WTC11 (cell line): ENCODE measurements around the gene EMC6. TPM values are rescaled to one million over a fixed set of nuclear protein-coding genes. Genes with fewer than 3 reads are reported as not detected.

Source experiments
- ATAC-seq: fragments of 200-7000 bp; cut with Tn5 transposase; 2 replicates; pipeline ENCODE4 v1.10.0; 2021; ENCODE audit warnings: mild to moderate bottlenecking, moderate library complexity
- CTCF ChIA-PET: fragments of 300-600 bp; sonication (Branson Sonifier 250); formaldehyde crosslinking; loops from one replicate; lab custom pipeline; 2021; ENCODE audit warnings: antibody characterized with exemption; lab: Charles Lee
- POLR2A ChIA-PET: fragments of 350-600 bp; sonication (Branson Sonifier 250); formaldehyde crosslinking; loops from one replicate; lab custom pipeline; 2021; ENCODE audit warnings: antibody characterized with exemption; lab: Charles Lee
- DNase-seq: peaks from one replicate; pipeline ENCODE4 v3.0.0; 2021; ENCODE audit warnings: low spot score
- H3K27ac Mint-ChIP-seq: 2 replicates; pipeline ENCODE4 v1.8.0; 2021; ENCODE audit warnings: mixed read lengths
- H3K27me3 Mint-ChIP-seq: 2 replicates; pipeline ENCODE4 v1.8.0; 2021; ENCODE audit warnings: low read depth, mild to moderate bottlenecking, moderate library complexity, mixed read lengths
- H3K36me3 Mint-ChIP-seq: 2 replicates; pipeline ENCODE4 v1.8.0; 2021; ENCODE audit warnings: mixed read lengths
- H3K4me1 Mint-ChIP-seq: 2 replicates; pipeline ENCODE4 v1.8.0; 2022; ENCODE audit warnings: mixed read lengths
- H3K4me3 Mint-ChIP-seq: 2 replicates; pipeline ENCODE4 v1.8.0; 2021; ENCODE audit warnings: mild to moderate bottlenecking, moderate library complexity, mixed read lengths
- H3K9me3 Mint-ChIP-seq: 2 replicates; pipeline ENCODE4 v1.8.0; 2021; ENCODE audit warnings: mixed read lengths
- ATF1 ChIP-seq: sonication (generic); formaldehyde crosslinking; IDR thresholded peaks from 2 replicates; pipeline ENCODE4 v1.8.1; 2023; ENCODE audit warnings: mild to moderate bottlenecking, moderate library complexity, missing genetic modification reagents
- ESRRA ChIP-seq: sonication (generic); formaldehyde crosslinking; IDR thresholded peaks from 2 replicates; pipeline ENCODE4 v1.8.1; 2022; ENCODE audit warnings: mild to moderate bottlenecking, missing genetic modification reagents, borderline replicate concordance
- GABPB1 ChIP-seq: sonication (generic); formaldehyde crosslinking; IDR thresholded peaks from 2 replicates; pipeline ENCODE4 v1.8.1; 2023; ENCODE audit warnings: mild to moderate bottlenecking, missing genetic modification reagents
- JAZF1 ChIP-seq: fragments of 250-450 bp; sonication (Bioruptor Pico); IDR thresholded peaks from 2 replicates; pipeline ENCODE4 v1.9.0; 2021; ENCODE audit warnings: moderate library complexity, mild to moderate bottlenecking, inconsistent platforms
- RORB ChIP-seq: fragments of 250-450 bp; sonication (Bioruptor Pico); IDR thresholded peaks from 2 replicates; pipeline ENCODE4 v1.9.0; 2021; ENCODE audit warnings: mild to moderate bottlenecking
- TP53 ChIP-seq: sonication (generic); formaldehyde crosslinking; IDR thresholded peaks from 2 replicates; pipeline ENCODE4 v1.8.1; 2023; ENCODE audit warnings: mild to moderate bottlenecking, missing genetic modification reagents
- ZNF138 ChIP-seq: sonication (generic); formaldehyde crosslinking; conservative IDR thresholded peaks from 2 replicates; pipeline ENCODE4 v1.8.1; 2022; ENCODE audit warnings: mild to moderate bottlenecking, moderate library complexity, missing genetic modification reagents
- ZNF219 ChIP-seq: sonication (generic); formaldehyde crosslinking; IDR thresholded peaks from 2 replicates; pipeline ENCODE4 v1.8.0; 2023; ENCODE audit warnings: missing genetic modification reagents, mild to moderate bottlenecking, borderline replicate concordance
- ZNF317 ChIP-seq: sonication (generic); formaldehyde crosslinking; IDR thresholded peaks from 2 replicates; pipeline ENCODE4 v1.8.1; 2023; ENCODE audit warnings: low read depth, mild to moderate bottlenecking, moderate library complexity, missing genetic modification reagents, borderline replicate concordance
- ZNF396 ChIP-seq: fragments of 250-450 bp; sonication (Bioruptor Pico); IDR thresholded peaks from 2 replicates; pipeline ENCODE4 v1.8.0; 2021; ENCODE audit warnings: mild to moderate bottlenecking, moderate library complexity, borderline replicate concordance
- total RNA-seq: library from RNA; stranded (reverse); gene quantifications from 3 replicates; pipeline ENCODE4 v1.2.3, GENCODE V29; 2021
- TF ChIP-seq, protein P1 (sequence below): sonication (generic); formaldehyde crosslinking; IDR thresholded peaks from 2 replicates; pipeline ENCODE4 v1.8.1; 2023; ENCODE audit warnings: mild to moderate bottlenecking, missing genetic modification reagents, borderline replicate concordance
- TF ChIP-seq, protein P2 (sequence below): sonication (generic); formaldehyde crosslinking; IDR thresholded peaks from 2 replicates; pipeline ENCODE4 v1.8.0; 2022; ENCODE audit warnings: mild to moderate bottlenecking, missing genetic modification reagents
- TF ChIP-seq, protein P3 (sequence below): sonication (generic); formaldehyde crosslinking; IDR thresholded peaks from 2 replicates; pipeline ENCODE4 v1.8.1; 2022; ENCODE audit warnings: mild to moderate bottlenecking, moderate library complexity, missing genetic modification reagents
- TF ChIP-seq, protein P4 (sequence below): fragments of 250-450 bp; sonication (Bioruptor Pico); IDR thresholded peaks from 2 replicates; pipeline ENCODE4 v1.9.0; 2021; ENCODE audit warnings: mild to moderate bottlenecking
- TF ChIP-seq, protein P5 (sequence below): sonication (generic); formaldehyde crosslinking; IDR thresholded peaks from 2 replicates; pipeline ENCODE4 v1.8.1; 2022; ENCODE audit warnings: missing genetic modification reagents, borderline replicate concordance

The EMC6 gene
- total RNA-seq, 1 experiment from 2014 or later = 86.0 TPM

DNA sequence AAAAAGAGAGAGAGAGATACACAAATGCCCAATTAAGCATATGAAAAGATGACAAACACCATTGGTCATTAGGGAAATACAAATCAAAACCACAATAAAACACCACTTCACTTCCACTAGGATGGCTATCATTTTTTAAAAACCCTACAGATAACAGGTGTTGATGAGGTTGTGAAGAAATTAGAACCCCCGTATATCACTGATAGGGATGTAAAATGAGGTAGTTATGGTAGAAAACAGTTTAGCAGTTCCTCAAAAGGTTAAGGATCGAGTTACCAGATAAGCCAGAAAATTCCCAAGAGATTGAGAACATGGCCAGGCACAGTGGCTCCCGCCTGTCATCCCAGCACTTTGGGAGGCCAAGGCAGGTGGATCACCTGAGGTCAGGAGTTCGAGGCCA is 24.5 kb downstream of the EMC6 start (continued):
- TF ChIP-seq, protein P1, sequence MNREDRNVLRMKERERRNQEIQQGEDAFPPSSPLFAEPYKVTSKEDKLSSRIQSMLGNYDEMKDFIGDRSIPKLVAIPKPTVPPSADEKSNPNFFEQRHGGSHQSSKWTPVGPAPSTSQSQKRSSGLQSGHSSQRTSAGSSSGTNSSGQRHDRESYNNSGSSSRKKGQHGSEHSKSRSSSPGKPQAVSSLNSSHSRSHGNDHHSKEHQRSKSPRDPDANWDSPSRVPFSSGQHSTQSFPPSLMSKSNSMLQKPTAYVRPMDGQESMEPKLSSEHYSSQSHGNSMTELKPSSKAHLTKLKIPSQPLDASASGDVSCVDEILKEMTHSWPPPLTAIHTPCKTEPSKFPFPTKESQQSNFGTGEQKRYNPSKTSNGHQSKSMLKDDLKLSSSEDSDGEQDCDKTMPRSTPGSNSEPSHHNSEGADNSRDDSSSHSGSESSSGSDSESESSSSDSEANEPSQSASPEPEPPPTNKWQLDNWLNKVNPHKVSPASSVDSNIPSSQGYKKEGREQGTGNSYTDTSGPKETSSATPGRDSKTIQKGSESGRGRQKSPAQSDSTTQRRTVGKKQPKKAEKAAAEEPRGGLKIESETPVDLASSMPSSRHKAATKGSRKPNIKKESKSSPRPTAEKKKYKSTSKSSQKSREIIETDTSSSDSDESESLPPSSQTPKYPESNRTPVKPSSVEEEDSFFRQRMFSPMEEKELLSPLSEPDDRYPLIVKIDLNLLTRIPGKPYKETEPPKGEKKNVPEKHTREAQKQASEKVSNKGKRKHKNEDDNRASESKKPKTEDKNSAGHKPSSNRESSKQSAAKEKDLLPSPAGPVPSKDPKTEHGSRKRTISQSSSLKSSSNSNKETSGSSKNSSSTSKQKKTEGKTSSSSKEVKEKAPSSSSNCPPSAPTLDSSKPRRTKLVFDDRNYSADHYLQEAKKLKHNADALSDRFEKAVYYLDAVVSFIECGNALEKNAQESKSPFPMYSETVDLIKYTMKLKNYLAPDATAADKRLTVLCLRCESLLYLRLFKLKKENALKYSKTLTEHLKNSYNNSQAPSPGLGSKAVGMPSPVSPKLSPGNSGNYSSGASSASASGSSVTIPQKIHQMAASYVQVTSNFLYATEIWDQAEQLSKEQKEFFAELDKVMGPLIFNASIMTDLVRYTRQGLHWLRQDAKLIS (CRISPR knock-in tag) = no peak
- TF ChIP-seq, protein P2, sequence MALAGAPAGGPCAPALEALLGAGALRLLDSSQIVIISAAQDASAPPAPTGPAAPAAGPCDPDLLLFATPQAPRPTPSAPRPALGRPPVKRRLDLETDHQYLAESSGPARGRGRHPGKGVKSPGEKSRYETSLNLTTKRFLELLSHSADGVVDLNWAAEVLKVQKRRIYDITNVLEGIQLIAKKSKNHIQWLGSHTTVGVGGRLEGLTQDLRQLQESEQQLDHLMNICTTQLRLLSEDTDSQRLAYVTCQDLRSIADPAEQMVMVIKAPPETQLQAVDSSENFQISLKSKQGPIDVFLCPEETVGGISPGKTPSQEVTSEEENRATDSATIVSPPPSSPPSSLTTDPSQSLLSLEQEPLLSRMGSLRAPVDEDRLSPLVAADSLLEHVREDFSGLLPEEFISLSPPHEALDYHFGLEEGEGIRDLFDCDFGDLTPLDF (CRISPR knock-in tag) = no peak

DNA sequence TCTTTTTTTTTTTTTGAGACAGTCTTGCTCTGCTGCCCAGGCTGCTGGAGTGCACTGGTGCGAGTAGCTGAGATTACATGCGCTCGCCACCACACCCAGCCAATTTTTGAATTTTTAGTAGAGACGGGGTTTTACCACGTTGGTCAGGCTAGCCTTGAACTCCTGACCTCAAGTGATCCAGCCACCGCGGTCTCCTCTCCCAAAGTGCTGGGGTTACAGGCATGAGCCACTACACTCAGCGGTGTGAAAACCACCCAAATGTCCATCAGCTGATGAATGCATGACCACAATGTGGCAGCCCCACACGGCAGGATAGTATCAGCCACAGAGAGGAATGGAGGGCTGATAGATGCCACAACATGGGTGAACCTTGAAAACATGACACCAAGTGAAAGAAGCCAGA is 25.2 kb downstream of the EMC6 start:
- no peak for DNase-seq
- ChIA-PET POLR2A (no interaction called here), CTCF (interaction anchor here (5.0 kb wide), 1 partner anchor 11 kb away, joined by 85 read pairs; no protein-coding TSS in a partner anchor)
- H3K36me3 Mint-ChIP-seq = no peaks in the 10 kb centered on the region
- H3K27me3 Mint-ChIP-seq = peaks cover 35% of the 10 kb centered on the region
- no peak overlapping the region for H3K27ac Mint-ChIP-seq
- TF ChIP-seq RORB (CRISPR knock-in tag) = no peak
- TF ChIP-seq, protein P3, sequence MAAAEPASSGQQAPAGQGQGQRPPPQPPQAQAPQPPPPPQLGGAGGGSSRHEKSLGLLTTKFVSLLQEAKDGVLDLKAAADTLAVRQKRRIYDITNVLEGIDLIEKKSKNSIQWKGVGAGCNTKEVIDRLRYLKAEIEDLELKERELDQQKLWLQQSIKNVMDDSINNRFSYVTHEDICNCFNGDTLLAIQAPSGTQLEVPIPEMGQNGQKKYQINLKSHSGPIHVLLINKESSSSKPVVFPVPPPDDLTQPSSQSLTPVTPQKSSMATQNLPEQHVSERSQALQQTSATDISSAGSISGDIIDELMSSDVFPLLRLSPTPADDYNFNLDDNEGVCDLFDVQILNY (CRISPR knock-in tag) = no peak
- no peak for TF ChIP-seq GABPB1 (CRISPR knock-in tag)
- TF ChIP-seq, protein P4, sequence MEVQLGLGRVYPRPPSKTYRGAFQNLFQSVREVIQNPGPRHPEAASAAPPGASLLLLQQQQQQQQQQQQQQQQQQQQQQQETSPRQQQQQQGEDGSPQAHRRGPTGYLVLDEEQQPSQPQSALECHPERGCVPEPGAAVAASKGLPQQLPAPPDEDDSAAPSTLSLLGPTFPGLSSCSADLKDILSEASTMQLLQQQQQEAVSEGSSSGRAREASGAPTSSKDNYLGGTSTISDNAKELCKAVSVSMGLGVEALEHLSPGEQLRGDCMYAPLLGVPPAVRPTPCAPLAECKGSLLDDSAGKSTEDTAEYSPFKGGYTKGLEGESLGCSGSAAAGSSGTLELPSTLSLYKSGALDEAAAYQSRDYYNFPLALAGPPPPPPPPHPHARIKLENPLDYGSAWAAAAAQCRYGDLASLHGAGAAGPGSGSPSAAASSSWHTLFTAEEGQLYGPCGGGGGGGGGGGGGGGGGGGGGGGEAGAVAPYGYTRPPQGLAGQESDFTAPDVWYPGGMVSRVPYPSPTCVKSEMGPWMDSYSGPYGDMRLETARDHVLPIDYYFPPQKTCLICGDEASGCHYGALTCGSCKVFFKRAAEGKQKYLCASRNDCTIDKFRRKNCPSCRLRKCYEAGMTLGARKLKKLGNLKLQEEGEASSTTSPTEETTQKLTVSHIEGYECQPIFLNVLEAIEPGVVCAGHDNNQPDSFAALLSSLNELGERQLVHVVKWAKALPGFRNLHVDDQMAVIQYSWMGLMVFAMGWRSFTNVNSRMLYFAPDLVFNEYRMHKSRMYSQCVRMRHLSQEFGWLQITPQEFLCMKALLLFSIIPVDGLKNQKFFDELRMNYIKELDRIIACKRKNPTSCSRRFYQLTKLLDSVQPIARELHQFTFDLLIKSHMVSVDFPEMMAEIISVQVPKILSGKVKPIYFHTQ (CRISPR knock-in tag) = no peak
- TF ChIP-seq ZNF138 = no peak
- no peak for TF ChIP-seq ZNF219 (CRISPR knock-in tag)
- no peak for TF ChIP-seq TP53
- no peak for TF ChIP-seq JAZF1 (CRISPR knock-in tag)
- no peak for TF ChIP-seq ESRRA
- TF ChIP-seq ZNF396 (CRISPR knock-in tag) = no peak
- TF ChIP-seq ATF1 (CRISPR knock-in tag) = no peak
- no peak for TF ChIP-seq ZNF317 (CRISPR knock-in tag)
- TF ChIP-seq, protein P5, sequence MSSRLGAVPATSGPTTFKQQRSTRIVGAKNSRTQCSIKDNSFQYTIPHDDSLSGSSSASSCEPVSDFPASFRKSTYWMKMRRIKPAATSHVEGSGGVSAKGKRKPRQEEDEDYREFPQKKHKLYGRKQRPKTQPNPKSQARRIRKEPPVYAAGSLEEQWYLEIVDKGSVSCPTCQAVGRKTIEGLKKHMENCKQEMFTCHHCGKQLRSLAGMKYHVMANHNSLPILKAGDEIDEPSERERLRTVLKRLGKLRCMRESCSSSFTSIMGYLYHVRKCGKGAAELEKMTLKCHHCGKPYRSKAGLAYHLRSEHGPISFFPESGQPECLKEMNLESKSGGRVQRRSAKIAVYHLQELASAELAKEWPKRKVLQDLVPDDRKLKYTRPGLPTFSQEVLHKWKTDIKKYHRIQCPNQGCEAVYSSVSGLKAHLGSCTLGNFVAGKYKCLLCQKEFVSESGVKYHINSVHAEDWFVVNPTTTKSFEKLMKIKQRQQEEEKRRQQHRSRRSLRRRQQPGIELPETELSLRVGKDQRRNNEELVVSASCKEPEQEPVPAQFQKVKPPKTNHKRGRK (CRISPR knock-in tag) = no peak
- no peak for ATAC-seq
- H3K4me3 Mint-ChIP-seq = no peak overlapping the region
- 0 out of 2 replicates have a peak, but pooled peaks cover 7% of the 10 kb centered on the region for H3K9me3 Mint-ChIP-seq
- H3K4me1 Mint-ChIP-seq = peaks cover 10% of the 10 kb centered on the region
